K562 (cell line): ENCODE results near the gene C2CD2L.
A peak's percentile ranks its signal among the peaks of the same experiment; 100 is the strongest.

Source experiments
- BACH1 ChIP-seq: fragments of 200-800 bp; sonication (Bioruptor generic); IDR thresholded peaks from 2 replicates; pipeline ENCODE4 v1.6.1; 2016; ENCODE audit warnings: missing genetic modification characterization, missing compliant biosample characterization
- CTCF ChIP-seq, 3 experiments: IDR thresholded peaks in 2 of 3; conservative IDR thresholded peaks in 1 of 3; 2 replicates each; pipeline ENCODE4 v1.5.1; 2011 to 2012; ENCODE audit warnings: low read length in 3 of 3, mild to moderate bottlenecking in 3 of 3, control low read depth in 2 of 3, improper control_type of control experiment in 1 of 3, inconsistent platforms in 1 of 3, low read depth in 1 of 3, mixed read lengths in 1 of 3, moderate library complexity in 1 of 3; ENCODE audit not compliant: insufficient read depth in 2 of 3
- KLF16 ChIP-seq: IDR thresholded peaks from 2 replicates; pipeline ENCODE4 v1.6.1; 2016; ENCODE audit warnings: antibody characterized with exemption
- POLR2A ChIP-seq: fragments of 450-650 bp; conservative IDR thresholded peaks from 2 replicates; pipeline ENCODE4 v1.6.1; 2016
- PRDM10 ChIP-seq: fragments of 450-650 bp; IDR thresholded peaks from 2 replicates; pipeline ENCODE4 v1.6.1; 2018; ENCODE audit not compliant: partially characterized antibody
- WHSC1 ChIP-seq: IDR thresholded peaks from one replicate; pipeline ENCODE4 v1.6.1; 2012; ENCODE audit warnings: low read length, control low read depth, inconsistent platforms
- TF ChIP-seq, protein P1 (sequence below): fragments of 150-350 bp; IDR thresholded peaks from 2 replicates; pipeline ENCODE4 v1.6.1; 2014; ENCODE audit warnings: low read depth, mild to moderate bottlenecking, low read length, borderline replicate concordance

DNA sequence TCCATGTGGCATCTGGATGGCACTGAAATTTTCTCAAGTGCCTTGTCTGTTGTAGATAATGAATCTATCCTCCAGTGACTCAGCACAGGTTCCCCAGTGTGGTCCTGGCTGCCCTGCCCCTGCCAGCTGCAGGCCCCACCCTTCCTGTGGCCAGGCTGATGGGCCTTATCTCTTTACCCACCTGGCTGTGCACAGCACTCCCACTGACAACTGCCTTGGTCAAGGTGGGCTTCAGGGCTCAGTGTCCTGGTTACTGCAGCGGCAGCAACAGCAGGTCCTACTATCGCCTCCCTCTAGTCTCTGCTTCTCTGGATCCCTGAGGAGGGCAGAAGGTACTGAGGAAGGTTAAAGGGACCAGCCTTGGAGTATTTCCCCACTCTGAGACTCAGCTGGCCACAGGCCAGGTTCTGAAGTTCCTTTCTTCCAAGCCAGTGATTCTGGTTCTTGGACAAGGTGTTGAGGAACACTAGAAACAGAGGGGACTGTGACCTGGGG is 19.4 kb upstream of the C2CD2L start:
- TF ChIP-seq BACH1 (peak; percentile 64; the same call in 1 of the 2 replicates), POLR2A (peak; percentile 89), KLF16 (peak; percentile 99), WHSC1 (no peak), PRDM10 (no peak), CTCF (IDR thresholded peaks at IDR 0.05 in 2 of 3, conservative IDR thresholded peaks at IDR 0.05 in 1 of 3; ENCODE audit: insufficient read depth in 2 of 3, low read depth in 1 of 3, low read length in 3 of 3) (no peak)
- TF ChIP-seq, protein P1, sequence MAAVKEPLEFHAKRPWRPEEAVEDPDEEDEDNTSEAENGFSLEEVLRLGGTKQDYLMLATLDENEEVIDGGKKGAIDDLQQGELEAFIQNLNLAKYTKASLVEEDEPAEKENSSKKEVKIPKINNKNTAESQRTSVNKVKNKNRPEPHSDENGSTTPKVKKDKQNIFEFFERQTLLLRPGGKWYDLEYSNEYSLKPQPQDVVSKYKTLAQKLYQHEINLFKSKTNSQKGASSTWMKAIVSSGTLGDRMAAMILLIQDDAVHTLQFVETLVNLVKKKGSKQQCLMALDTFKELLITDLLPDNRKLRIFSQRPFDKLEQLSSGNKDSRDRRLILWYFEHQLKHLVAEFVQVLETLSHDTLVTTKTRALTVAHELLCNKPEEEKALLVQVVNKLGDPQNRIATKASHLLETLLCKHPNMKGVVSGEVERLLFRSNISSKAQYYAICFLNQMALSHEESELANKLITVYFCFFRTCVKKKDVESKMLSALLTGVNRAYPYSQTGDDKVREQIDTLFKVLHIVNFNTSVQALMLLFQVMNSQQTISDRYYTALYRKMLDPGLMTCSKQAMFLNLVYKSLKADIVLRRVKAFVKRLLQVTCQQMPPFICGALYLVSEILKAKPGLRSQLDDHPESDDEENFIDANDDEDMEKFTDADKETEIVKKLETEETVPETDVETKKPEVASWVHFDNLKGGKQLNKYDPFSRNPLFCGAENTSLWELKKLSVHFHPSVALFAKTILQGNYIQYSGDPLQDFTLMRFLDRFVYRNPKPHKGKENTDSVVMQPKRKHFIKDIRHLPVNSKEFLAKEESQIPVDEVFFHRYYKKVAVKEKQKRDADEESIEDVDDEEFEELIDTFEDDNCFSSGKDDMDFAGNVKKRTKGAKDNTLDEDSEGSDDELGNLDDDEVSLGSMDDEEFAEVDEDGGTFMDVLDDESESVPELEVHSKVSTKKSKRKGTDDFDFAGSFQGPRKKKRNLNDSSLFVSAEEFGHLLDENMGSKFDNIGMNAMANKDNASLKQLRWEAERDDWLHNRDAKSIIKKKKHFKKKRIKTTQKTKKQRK, result no peak
